CD4-positive, alpha-beta T cell treated with Interleukin-15 for 4 hours (primary cell): Measurements from ENCODE around the gene MACROD2.
"Not testable (repeated sequence)": the region's sequence is repeated elsewhere in the genome, so short reads cannot be mapped to it uniquely, and the experiment has no call there.

ENCODE experiments used
- DNase-seq: peaks from one replicate; pipeline ENCODE4 v3.0.0-alpha.2; 2020; ENCODE audit warnings: low spot score

The MACROD2 gene

DNA sequence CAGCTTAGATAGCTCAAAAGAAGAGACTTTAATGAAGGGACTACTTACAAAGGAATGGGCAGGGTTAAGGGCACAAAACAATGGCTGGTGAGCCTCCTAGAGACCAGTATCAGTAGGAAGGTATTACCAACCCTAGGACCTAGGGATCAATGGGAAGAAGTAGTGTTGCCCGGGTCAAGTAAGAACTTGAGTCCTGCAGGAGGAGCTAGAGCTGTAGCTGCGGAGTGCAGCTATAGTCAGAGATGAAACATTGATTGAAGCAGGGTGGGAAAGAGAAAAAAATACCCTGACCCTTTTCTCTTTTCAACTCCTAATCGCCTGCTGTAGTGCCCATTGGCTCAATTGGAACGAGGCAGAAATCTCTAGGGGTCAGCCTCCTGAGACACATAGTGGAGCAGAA lies 198.1 kb downstream of the MACROD2 start:
- no peak for DNase-seq

DNA sequence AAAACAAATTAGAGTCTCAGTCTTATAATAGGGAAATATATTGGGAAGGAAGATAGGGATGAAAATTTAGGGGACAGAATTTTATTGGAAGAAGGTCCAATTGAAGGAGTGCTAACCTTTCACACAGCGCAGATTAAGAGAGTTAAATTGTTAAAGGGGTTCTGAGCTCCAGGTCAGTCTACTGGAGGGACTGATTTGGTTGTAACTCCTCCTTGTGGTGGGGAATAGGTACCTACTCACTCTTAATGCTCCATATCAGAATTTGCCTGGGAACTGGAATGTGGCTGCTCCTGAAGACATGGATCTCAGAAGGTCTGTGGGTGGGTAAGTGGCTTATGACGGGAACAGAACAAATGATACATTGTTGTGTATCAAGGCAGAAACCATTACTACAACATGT lies 198.6 kb downstream of the MACROD2 start:
- no peak for DNase-seq

DNA sequence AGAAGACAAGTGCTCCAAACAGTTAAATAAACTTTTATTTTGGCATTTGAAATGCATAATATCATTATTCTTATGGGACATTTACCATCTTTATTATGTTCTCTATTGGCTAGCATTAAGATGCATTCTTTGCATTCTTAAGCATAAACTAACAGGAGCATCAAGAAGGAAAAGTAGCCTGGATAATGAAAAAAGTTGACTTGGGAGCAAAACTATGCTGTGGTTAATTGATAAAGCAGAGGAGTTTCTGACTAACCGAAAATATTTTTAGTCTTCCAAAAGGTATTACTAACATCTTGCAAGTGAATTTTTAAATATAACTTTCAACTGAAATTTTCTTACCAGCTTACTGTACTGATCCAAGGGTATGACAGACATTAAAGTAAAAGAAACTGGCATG lies 201.8 kb downstream of the MACROD2 start:
- DNase-seq = no peak

DNA sequence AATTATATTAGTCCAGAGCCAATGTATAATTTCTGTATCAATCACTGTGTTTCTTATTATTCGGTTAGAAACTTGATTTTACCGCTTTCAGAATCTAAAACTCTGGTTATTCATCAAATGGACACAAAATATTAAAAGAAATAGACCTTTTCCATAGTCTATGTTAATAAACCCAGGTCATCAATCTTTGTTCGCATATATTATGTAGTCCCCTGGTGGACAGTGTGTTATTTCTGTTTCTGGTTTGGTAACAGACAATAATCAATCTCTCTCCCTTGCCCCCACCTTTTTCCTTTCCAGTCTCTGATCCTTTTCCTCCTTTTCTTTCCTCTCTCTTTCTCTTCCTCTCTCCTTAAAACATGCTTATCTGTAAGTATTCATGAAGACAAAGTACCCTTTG lies 203.1 kb downstream of the MACROD2 start:
- DNase-seq = no peak

DNA sequence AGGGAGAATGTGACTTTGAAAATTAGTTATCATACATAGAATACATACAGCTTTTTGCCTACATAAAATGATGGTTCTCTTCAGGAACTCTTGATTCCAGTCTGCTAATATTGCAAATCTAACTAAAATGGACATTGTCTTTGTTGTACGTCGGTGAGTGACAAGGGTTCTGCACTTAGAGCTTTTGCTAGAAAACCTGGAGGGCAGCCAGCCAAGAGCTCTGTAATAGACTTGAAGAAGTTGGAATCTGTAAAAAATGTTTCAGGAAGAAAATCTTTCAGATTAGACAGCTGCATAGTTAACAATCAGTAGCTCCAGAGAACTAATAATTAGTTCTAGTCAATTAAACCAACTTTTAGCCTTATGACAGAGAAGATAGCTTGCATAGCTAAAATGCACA lies 203.8 kb downstream of the MACROD2 start:
- no peak for DNase-seq

DNA sequence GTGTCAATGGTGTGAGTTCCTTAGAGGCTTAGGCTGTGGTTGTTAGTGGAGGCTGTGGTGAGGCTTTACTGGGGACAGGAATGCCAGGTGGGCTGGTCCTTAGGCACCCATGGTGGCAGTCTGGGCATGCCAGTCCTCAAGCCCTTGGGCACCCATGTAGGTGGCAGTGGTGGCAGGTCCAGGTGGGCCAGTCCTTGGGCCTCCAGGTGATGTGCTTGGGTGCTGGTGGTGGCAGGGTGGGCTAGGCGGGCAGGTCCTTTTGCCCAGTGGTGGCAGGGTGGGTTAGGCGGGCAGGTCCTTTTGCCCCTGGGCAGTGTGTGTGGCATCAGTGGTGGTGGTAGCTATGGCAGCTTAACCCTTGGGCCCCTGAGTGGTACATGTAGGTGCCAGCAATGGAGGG lies 208.3 kb downstream of the MACROD2 start:
- DNase-seq = no peak

DNA sequence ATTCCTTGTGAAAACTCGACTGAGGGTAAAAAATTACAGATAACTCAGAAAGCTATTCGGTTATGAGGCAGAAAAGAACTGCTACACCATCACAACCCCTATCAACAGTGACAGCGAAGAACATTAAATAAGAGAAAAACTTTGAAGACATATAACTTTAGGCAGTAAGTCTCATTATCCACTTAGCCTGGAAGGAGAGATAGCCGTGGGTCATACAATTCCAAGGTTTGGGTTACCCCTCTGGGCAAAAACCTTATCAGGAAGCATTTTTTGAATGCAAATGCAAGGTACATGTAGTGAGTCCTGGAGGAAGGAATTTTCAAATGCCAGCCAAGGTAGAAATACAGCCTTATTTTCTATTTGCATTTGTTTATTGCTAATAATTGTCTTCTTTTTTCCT lies 212.3 kb downstream of the MACROD2 start:
- DNase-seq = no peak

DNA sequence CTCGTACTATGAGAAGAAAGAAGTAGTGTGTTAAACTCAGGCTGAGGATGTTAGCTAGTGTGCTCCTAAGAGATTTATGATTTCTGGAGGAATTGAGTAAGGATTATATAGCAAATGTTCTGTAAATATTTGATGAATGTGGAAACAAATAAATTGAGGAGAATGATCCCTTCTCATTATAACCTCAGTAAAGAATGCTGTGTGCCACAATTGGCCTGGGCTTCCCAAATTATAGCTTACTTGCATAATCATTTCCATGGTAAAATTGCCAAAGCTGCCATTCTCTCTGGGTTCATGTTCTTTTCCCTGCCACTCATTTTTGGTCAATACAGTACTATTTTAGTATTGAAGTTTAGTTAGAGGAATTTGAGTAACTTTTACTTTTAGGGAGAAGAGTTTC lies 213.6 kb downstream of the MACROD2 start:
- DNase-seq = no peak

DNA sequence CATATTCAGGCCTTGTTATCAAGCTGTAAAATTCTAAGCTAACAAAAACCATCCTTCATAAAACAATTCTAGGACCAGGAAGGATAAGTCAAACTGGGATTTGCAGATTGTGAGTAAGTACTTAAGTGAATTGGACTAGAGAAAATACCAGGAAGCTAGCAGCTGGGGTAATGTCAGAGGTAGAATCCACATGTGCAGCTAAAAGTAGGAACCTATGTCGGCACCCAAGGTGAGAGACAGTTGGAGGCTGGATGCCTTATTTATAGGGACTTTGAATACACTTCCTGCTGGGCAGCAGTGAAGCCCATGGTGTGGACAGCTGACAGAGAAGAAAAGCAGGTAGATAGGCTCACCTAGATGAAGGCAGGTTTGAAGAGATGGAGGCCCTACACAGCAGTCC lies 214.8 kb downstream of the MACROD2 start:
- no peak for DNase-seq

DNA sequence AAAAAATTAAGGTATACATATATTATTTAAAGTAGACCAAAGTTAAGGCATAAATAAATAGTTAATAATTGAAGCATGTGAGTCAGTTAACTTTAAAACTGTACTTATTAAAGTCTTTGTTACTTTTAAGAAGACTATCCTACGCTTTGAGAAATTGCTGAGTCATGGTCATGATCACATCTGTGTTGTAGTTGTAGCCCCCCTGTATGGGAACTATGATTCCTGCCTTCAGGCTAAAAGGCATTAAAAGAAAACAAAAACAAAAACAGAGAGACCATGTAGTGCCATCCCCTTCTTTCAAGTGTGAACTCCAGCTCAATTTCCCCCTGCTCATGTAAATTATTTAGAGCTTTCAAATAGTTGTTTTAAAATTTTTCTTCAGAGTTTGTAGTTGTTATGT lies 218.7 kb downstream of the MACROD2 start:
- no peak for DNase-seq

DNA sequence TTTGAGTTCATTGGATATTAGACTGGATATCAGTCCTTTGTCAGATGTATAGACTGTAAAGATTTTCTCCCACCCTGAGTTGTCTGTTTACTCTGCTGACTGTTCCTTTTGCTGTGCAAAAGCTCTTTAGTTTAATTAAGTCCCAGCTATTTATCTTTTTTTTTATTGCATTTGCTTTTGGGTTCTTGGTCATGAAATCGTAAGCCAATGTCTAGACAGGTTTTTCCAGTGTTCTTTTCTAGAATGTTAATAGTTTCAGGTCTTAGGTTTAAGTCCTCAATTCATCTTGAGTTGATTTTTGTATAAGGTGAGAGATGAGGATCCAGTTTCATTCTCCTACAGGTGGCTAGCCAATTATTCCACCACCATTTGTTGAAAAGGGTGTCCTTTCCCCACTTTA lies 220.6 kb downstream of the MACROD2 start:
- not testable (repeated sequence) for DNase-seq

DNA sequence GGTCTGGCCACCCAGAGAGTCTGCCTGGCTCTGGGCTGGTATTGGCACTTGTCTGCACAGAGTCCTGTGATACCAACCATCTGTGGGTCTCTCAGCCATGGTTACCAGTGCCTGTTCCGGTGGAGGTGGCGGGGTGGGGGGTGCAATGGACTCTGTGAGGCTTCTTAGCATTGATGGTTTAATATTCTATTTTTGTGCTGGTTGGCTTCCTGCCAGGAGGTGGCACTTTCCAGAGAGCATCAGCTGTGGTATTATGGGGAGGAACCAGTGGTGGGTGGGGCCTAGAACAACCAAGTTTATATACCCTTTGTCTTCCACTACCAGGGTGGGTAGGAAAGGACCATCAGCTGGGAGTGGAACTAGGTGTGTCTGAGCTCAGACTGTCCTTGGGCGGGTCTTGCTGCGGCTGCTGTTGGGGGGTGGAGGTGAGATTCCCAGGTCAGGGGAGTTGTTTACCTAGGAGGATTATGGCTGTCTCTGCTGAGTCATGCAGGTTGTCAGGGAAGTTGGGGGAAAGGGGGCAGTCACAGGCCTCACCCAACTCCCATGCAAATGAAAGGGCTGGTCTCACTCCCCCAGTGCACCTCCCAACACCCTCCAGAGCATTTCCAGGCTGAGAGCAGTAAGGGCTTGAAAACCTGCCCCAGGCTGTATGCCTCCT lies 224.6 kb downstream of the MACROD2 start:
- no peak for DNase-seq

DNA sequence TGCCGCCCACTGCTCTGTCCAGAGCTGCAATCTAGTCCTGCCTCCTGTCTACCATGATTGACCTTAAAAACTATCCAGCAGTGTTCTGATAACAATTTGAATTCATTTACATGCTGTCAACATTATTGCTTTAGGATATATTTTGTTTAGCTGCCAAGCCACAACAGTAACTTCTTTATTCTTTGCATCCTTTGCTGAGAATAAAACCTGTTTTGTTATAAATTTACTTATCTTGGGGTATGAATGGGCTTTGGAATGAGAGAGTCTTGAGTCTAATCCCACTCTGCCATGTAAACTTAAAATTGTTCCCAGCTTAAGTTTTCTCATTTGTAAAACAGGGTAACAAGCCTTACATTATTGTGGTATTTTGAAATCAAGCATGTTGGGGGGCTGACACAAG lies 225.7 kb downstream of the MACROD2 start:
- DNase-seq = no peak

DNA sequence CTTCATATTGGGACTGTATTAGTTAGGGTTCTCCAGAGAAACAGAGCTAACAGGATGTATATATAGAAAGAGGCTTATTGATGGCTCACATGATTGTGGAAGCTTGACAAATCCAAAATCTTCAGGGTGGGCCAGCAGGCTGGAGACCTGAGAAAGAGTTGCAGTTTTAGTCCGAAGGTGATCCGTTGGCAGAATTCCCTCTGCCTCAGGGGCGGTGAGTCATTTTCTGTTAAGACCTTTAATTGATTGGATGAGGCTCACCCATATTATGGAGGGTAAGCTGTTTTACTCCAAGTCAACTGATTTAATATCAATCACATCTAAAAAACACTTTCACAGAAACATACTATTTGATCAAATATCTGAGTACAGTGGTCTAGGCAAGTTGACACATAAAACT lies 228.5 kb downstream of the MACROD2 start:
- DNase-seq = no peak

DNA sequence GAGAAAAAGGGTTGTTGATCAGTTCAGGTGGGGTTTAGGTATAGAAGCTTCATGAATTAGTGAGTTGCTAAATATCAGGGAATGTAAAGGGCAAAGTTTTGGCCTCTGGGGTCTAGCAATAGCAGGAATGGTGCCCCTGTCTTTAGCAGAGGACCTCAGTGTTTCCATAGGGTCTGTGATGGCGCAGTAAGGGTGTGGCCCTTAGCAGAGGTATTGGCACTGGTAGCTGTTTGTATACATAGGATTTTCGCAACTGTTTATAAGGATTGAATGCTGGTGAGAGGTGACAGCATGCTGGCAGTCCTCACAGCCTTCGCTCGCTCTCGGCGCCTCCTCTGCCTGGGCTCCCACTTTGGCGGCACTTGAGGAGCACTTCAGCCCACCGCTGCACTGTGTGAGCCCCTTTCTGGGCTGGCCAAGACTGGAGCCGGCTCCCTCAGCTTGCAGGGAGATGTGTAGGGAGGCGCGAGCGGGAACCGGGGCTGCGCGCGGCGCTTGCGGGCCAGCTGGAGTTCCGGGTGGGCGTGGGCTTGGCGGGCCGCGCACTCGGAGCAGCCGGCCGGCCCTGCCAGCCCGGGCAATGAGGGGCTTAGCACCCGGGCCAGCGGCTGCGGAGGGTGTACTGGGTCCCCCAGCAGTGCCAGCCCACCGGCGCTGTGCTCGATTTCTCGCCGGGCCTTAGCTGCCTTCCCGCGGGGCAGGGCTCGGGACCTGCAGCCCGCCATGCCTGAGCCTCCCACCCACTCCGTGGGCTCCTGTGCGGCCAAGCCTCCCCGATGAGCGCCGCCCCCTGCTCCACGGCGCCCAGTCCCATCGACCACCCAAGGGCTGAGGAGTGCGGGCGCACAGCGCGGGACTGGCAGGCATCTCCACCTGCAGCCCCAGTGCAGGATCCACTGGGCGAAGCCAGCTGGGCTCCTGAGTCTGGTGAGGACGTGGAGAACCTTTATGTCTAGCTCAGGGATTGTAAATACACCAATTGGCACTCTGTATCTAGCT lies 231.0 kb downstream of the MACROD2 start:
- DNase-seq = not testable (repeated sequence)

DNA sequence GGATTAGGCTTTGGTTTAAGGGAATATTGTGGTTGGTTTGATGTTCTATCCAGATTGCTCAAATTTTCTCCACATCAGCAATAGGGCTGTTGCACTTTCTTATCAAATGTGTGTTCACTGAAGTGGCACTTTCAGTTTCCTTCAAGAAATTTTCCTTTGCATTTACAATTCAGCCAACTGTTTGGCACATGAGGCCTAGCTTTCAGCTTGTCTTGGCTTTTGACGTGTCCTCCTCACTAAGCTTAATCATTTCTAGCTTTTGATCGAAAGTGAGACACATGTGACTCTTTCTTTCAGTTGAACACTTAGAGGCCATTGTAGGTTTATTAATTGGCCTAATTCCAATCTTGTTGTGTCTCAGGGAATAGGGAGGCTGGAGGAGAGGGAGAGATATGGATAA lies 237.3 kb downstream of the MACROD2 start:
- DNase-seq = no peak

DNA sequence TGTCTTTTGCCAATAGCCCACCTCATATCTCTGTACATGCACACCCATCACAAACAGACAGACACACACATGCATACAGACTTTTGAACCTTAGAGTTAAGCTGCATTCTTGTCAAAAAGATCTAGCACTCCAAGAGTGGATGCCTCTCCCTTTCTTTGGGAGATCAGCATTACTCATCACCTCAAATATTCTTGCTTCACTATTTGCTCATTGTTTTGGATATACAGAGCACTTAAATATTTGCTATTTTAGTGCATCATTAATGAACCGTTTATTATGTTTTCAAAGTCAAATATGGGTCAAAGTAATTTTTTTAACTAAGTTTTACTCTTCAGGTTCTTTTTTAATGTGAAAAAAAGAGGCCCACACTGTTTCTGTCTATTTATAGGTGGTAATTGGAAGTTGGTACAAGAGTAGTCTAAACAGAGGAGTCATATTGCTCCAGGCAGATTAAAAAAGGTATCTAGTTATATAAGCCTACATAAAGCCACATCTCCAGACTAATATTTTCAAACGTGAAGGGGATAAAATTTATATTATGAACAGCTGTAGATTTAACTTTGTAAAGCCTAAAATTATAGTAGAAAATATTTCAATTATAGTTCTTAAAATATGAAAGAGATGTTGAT lies 239.5 kb downstream of the MACROD2 start:
- no peak for DNase-seq

DNA sequence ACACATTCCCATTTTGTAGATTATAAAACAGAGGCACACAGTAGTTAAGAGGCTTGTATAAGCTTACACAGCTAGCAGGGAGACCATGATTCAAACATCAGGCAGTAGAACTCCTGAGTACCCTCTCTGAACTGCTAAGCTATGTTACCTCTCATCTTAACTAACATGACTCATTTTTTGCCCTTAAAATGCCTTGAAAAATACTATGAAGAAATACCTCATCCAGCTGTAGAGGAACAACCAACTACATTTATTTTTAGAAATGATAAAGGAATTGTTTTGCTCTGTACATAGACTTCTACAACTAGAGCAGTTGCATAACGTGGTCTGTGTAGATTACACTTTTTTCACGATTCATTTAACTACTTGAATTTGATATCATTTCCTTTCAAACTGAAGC lies 240.0 kb downstream of the MACROD2 start:
- DNase-seq = no peak

DNA sequence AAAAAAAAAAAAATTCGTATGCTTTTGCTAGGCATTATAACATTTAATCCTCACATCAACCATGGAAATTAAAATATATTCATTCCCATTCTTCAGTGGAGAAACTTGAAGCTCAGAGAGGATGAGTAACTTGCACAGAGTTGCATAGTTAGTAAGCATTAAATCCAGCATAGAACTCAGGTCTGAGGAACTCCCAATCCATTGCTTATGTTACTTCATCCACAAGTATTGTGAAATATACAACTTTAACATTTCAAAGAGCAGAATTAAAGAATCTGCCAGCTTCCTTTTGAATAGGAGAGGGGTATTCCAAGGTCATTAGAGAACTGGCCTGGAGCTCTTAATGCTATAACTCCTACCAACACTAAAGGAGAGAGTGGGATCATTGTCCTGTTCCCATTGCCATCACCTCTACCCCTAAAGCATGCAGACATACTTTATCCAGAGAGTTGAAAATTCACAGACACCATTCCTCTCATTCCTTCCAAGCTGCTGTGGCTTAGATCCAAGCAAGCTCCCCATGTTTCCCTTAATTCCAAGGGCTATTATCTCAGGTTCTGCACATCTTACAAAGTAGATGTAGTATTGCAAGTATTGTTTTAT lies 250.2 kb downstream of the MACROD2 start:
- DNase-seq = no peak

DNA sequence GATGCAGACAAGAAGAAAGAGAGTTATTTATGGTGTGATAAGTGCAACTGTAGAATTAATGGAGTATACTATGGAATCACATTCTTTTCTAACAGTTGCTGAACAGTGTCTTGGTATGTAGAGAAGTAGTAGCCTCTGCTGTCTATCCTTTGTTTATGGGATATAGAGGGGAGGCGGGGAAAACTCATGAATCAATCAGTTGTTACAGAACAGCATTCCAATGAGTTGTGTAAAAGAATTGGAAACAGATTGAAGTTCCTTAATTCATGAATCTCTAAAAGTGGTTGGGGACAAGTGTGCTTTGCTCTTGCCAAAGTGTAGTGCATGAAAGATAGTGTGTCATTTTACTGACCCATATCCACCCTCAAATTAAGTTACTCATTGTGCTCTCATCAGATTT lies 264.4 kb downstream of the MACROD2 start:
- DNase-seq = no peak

DNA sequence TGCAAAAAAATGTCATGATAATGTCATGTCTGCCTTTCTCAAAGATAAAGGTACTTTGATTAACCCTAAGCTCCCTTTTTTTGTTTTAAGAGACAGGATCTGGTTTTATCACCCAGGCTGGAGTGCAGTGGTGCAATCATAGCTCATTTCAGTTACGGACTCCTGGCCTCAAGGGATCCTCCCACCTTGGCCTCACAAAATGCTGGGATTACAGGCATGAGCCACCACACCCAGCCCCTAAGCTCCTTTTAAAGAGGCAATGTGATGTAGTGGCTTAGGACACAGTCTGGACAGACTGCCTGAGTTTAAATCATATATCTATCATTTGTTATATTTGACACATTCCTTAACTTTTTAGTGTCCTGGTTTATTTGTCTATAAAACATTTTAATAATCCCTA lies 265.1 kb downstream of the MACROD2 start:
- DNase-seq = no peak

DNA sequence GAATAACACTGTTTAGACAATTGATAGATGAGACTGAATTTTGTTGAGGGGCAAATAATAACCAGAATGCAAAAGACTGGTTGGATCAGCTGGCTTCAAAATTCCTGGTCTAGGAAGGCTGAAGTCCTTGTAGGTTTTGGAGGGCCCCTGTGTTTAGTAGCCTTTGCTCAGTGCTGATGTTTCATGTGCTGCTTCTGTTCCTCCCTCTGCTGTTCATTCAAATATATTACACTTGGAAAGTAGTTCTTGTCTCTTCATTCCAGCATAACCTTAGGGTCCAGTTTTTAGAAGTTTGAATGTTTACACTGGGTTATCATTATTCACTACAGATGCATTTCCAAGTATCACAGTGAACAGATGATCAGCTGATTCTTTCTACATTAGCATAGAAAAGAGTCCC lies 269.6 kb downstream of the MACROD2 start:
- DNase-seq = no peak

DNA sequence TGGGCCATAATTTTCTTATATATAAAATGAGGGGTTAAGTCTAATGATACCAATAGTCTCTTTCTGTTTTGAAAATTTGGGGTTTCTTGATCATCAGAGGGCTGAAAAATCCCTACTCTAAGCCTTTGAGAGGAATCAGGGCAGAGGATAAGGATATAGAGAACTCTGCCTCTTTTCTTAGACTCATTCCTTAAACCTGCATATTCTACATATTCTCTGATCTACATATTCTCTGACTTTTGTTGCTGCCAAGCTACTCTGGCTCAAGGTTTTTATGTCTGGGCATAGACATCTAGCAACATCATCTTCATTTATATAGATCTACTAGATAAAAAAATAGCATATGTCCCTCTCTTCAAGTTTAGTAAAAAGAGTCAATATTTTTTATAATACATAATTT lies 270.9 kb downstream of the MACROD2 start:
- DNase-seq = no peak
